GF-D8 (cell line): Measurements from ENCODE around the gene SLC25A31.

Source experiments
- DNase-seq: peaks from one replicate; lab custom pipeline; 2025; lab: John Stamatoyannopoulos, UW

Gene SLC25A31

DNA sequence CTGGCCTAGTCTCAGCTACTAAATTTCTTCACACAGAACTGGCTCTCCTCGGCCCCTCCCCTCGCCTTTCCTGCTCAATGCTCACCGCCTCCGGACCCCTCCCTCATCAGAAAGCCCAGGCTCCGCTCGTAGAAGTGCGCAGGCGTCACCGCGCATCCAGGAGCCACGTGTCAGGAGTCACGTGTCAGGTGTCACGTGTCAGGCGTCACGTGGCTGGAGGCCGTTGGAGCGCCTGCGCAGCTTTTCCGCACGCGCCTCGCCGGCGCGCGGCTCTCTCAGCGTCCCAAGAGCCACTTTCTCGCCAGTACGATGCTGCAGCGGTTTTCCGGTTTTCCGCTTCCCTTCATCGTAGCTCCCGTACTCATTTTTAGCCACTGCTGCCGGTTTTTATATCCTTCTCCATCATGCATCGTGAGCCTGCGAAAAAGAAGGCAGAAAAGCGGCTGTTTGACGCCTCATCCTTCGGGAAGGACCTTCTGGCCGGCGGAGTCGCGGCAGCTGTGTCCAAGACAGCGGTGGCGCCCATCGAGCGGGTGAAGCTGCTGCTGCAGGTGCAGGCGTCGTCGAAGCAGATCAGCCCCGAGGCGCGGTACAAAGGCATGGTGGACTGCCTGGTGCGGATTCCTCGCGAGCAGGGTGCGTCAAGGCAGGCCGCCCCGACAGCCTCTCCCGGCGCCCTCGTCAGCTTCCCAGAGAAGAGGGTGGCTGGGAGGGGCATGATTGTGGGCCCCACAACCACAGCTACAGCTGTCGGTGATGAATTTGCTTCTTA lies at the start of gene SLC25A31:
Gene SLC25A31, plus strand, starts transcription at position 259 of the 772 bp plus-strand sequence. Its CDS starts 146 bp downstream, at position 405.
- DNase-seq: no peak

- no peak for DNase-seq
Measured at GRCh38 chr4:127685292-127685691, 44.9 kb upstream of the SLC25A31 start.

- DNase-seq: no peak
Measured at GRCh38 chr4:127686658-127687057, 43.5 kb upstream of the SLC25A31 start.

DNA sequence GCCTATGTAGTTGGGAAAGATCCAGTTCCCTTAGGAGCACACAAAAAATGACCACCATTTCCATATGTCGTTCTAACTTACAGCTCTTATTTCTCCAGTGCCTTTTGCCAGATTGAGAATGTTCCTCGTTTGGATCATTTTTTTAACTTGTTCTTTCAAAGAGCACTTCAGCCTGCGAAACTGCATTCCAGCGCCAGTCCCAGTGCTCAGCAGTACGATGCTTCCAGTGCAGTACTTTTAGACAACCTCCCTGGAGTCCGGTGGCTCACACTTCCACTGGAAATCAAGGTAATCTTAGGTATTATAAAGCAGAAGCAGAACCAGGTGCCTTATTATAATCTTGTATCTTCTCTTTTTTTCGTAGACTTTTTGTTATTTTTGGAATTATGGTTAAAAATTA lies 42.6 kb upstream of the SLC25A31 start:
- DNase-seq: no peak

GRCh38 chr4:127698789-127699200 lies 31.4 kb upstream of the SLC25A31 start:
- DNase-seq: no peak

GRCh38 chr4:127708985-127709384 lies 21.2 kb upstream of the SLC25A31 start:
- DNase-seq: no peak

DNA sequence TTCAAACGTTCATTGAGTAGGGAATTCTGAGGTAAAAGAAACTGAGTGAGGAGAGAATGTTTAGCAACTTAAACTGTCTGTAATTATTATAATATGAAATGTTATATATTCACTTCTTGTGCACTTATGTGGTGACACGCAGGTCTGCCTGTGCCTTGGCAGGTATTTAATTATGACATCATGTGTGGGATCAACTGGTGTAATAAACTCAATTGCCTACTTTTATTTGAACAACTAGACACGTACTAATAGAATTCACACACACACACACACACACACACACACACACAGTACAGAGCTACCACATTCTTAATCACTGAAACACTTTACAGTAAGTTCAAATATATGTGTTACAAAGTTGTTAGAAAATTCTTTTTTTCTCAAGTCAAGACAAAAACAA lies 20.7 kb upstream of the SLC25A31 start:
- DNase-seq: no peak

GRCh38 chr4:127731406-127731805 lies 1.2 kb downstream of the SLC25A31 start:
- no peak for DNase-seq

DNA sequence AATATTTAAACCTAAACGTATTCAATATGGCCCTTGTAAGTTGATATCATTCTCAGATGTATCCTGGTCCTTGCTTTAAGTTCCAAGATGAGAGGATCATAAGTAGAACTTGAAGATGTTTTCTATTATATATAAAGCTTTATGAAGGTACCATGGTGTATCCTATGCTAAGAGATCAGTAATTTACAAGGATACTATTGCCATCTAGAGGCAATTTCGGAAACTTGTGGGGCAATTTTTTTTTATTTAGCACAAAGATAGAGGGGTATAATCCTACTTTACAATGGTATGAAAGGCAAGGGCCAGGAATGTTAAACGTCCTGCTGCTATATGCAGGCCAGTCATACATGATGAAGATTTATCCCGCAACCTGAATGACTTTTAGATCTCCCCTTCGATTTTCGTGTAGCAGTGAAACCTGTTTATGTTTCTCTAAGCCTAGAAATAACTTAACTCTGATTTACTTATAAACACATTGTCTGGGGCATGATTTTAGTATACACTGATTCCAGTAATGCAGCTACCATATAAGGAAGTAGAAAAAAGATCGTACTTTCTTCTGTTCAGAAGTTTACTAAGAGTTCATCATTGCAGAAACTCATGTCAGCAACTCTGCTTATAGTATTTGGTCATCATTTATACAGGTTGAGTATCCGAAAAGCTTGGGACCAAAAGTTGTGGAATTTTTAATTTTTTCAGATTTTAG lies 2.6 kb downstream of the SLC25A31 start:
- DNase-seq: no peak

- DNase-seq: no peak
Measured at GRCh38 chr4:127734976-127735375, 4.8 kb downstream of the SLC25A31 start.

- DNase-seq: no peak
Measured at GRCh38 chr4:127737295-127737694, 7.1 kb downstream of the SLC25A31 start.

- DNase-seq: no peak
Measured at GRCh38 chr4:127741247-127741646, 11.0 kb downstream of the SLC25A31 start.

DNA sequence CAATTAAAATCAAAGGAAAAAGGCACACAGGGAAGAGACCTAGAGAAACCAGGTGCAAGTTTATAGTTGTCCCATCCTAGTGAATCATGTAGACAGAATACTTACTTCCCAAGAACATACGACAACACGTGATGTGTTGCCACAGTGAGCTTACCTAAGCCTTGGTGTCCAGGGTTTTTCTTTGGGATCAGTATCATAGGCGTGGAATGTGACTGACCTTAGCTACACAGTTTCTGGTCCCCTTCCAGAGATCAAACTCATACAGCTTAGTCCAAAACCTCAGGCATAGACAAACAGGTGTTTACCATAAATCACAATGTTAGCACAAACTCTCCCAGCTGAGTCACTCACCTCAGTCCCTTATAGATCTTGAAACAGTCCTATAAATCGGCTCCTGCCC lies 17.7 kb downstream of the SLC25A31 start:
- DNase-seq: no peak

- DNase-seq: no peak
Measured at GRCh38 chr4:127748957-127749356, 18.8 kb downstream of the SLC25A31 start.

- no peak for DNase-seq
Measured at GRCh38 chr4:127756906-127757305, 26.7 kb downstream of the SLC25A31 start.

DNA sequence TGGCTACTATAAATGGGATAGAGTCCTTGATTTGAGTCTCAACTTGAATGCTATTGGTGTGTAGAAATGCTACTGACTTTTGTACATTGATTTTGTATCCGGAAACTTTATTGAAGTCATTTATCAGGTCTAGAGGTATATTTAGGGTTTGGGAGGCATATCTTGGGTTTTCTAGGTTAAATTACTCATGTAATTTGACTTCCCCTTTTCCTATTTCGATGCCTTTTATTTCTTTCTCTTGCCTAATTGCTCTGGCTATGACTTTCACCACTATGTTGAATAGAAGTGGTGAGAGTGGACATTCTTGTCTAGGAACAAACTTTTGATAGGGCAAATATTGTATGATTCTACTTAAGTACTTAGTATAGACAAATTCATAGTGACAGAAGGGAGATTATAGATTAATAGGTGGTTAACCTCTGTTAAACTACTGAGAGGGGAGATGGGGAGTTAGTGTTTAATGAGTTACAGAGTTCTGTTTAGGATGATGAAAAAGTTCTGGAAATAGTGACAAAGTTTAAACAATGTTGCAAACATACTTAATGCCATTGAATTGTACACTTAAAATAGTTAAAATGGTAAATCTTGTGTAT lies 29.1 kb downstream of the SLC25A31 start:
- DNase-seq: no peak

DNA sequence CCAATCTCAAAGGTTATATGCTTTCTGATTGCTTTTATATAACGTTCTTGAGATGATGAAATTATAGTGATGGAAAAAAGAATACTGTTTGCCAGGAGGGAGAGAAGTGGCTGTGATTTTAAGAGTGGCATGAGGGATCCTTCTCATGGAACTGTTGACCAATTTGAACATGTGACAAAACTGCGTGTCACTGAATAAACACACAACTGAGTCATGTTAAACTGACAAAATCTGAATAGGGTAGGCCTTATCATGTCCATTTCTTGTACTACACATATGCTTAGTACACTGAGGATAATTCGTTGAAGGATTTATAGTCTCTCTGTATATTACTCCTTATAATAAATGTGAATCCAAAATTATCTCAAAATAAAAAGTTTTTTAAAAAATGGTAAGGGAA lies 29.7 kb downstream of the SLC25A31 start:
- DNase-seq: no peak

DNA sequence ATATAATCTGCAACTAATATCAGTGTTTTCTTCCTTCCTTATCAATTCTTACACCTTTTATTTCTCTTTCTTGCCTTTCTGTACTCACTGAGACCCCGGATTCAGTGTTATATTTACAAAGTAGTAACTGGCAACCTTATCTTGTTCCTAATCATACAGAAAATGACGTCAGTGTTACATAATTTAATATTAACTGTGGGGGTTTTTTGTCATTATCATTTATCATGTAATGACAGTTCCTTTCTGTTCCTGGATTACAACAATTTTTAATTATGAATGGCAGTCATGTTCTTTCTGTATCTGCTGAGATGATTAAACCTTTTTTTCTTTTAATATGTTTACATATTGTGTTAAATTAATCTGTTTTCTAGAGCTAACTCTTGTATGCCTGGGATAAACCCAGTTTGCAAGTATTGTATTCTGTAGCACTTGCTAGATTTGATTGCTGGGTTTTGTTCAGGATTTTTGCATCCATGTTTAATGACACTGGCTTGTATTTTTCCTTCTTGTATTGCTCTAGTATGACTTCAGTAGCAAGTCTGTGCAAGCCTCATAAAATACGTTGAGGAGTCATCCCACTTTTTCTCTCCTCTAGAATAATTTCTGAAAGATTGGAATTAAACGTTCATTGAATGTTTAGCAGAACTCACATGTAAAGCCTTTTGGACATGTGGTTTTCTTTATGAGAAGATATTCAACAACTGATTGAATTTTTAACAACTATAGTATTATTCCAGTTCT lies 41.5 kb downstream of the SLC25A31 start:
- no peak for DNase-seq

DNA sequence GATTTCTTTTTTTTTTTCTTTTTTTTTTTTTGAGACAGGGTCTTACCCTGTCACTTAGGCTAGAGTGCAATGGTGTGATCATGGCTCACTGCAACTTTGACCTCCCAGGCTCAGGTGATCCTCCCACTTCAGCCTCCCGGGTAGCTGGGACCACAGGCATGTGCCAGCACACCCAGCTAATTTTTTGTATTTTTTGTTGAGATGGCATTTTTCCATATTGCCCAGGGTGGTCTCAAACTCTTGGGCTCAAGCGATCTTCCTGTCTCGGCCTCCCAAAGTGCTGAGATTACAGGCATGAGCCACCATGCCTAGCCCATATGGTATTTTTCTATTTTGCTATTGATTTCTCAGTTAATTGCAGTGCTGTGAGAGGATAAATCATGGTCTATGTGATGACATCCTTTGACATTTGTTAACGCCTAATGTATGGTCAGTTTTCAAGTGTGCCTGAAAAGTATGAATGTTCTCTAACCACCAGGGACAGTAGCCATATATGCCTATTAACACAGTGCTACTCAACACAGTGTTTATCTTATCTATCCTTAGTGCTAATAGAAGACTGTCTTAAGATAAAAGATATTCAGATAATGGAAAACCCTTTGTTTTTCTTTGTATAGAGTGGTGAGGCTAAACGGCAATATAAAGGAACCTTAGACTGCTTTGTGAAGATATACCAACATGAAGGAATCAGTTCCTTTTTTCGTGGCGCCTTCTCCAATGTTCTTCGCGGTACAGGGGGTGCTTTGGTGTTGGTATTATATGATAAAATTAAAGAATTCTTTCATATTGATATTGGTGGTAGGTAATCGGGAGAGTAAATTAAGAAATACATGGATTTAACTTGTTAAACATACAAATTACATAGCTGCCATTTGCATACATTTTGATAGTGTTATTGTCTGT lies 42.8 kb downstream of the SLC25A31 start:
- no peak for DNase-seq

DNA sequence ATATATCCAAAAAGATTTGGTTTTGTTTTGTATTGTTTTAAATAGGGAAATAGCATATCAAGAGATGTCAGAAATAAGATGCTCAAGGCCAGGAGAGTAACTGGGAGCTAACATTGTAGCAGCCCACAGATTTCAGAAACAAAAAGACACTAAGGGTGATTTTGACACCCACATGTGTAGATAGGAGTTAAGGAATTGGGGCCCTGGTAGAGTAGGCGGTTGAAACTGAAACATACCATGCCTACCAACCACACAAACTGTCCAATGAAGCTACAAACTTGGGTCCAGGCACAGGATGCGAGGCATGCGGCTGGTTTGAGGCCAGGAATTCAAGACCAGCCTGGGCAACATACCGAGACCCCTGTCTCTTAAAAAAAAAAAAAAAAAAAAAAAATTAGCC lies 45.6 kb downstream of the SLC25A31 start:
- no peak for DNase-seq

DNA sequence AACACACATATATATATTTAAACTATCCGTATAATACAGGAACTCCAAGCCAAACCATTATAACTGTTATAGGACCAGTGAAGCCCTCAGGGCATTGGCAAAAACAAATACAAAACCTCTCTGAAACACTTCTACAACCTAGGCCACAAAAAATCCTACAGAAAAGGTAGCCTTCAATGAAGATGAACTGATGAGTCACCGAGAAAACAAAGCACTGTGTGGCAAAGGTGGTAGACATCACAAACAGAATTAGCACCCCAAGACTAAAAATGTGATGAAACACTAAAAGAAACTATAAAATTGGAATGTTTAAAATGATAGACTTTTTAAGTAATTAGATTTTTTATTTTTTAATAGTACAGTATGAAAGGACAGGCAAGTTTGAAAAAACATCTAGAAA lies 46.4 kb downstream of the SLC25A31 start:
- DNase-seq: no peak
